PC-9 (cell line): ENCODE data around the gene LIN28A.

Experiments
- CTCF ChIP-seq: fragments of 200-600 bp; sonication (generic); conservative IDR thresholded peaks from 2 replicates; pipeline ENCODE4 v1.6.1; 2017; ENCODE audit warnings: mixed run types, antibody characterized with exemption, mild to moderate bottlenecking, moderate library complexity
- EZH2 ChIP-seq: fragments of 200-600 bp; sonication (generic); IDR thresholded peaks from 2 replicates; pipeline ENCODE4 v1.8.0; 2017; ENCODE audit warnings: antibody characterized with exemption, low read depth

GRCh38 chr1:26440259-26440658 is 29.6 kb downstream of the LIN28A start:
- no peak for TF ChIP-seq CTCF
- no peak for TF ChIP-seq EZH2
